IMR-90 (cell line): ENCODE measurements around the gene PNMA6F. TPM values are rescaled to one million over a fixed set of nuclear protein-coding genes. Genes with fewer than 3 reads are reported as not detected.

Source experiments
- ATAC-seq: fragments of 200-7000 bp; cut with Tn5 transposase; 2 replicates; pipeline ENCODE4 v1.9.1; 2020; ENCODE audit warnings: low read depth, mild to moderate bottlenecking, moderate library complexity
- BruUV-seq: library from RNA; stranded (reverse); fragments of 400-500 nt; replicated peaks from 2 replicates; lab custom pipeline; 2021; lab: Mats Ljungman, UMichigan
- CTCF ChIA-PET: fragments of 300-600 bp; formaldehyde crosslinking; extraction: SDS; loops from one replicate; lab custom pipeline; 2021; ENCODE audit warnings: antibody characterized with exemption; lab: Yijun Ruan, JAX
- POLR2A ChIA-PET: fragments of 300-600 bp; sonication (Branson Sonifier 250); formaldehyde crosslinking; loops from one replicate; lab custom pipeline; 2022; ENCODE audit warnings: antibody characterized with exemption; ENCODE audit not compliant: unreplicated experiment; lab: Charles Lee
- DNase-seq: peaks from one replicate; pipeline ENCODE4 v3.0.0; 2013
- H2AFZ ChIP-seq: replicated peaks from 2 replicates; pipeline ENCODE3; 2013; ENCODE audit warnings: low read length, mild to moderate bottlenecking; ENCODE audit not compliant: poor library complexity
- H2AK5ac ChIP-seq: 2 replicates; pipeline ENCODE4 v1.6.1; 2013; ENCODE audit warnings: low read depth, low read length, inconsistent platforms
- H2AK9ac ChIP-seq: replicated peaks from 2 replicates; pipeline ENCODE3; 2013; ENCODE audit warnings: mild to moderate bottlenecking, low read depth, low read length, moderate library complexity; ENCODE audit not compliant: poor library complexity
- H2BK120ac ChIP-seq: 2 replicates; pipeline ENCODE4 v1.6.1; 2013; ENCODE audit warnings: low read depth, low read length, inconsistent platforms
- H2BK15ac ChIP-seq: 3 replicates; pipeline ENCODE4 v1.6.1; 2013; ENCODE audit warnings: low read depth, low read length, inconsistent platforms
- H2BK20ac ChIP-seq: 2 replicates; pipeline ENCODE4 v1.6.1; 2013; ENCODE audit warnings: low read depth, mild to moderate bottlenecking, inconsistent platforms, low read length, moderate library complexity
- H2BK5ac ChIP-seq: 2 replicates; pipeline ENCODE4 v1.6.1; 2013; ENCODE audit warnings: mild to moderate bottlenecking, low read depth, low read length, inconsistent platforms; ENCODE audit not compliant: poor library complexity, severe bottlenecking
- H3K14ac ChIP-seq: replicated peaks from 2 replicates; pipeline ENCODE4 v1.6.1; 2013; ENCODE audit warnings: low read depth, low read length, inconsistent platforms
- H3K18ac ChIP-seq: 2 replicates; pipeline ENCODE4 v1.6.1; 2013; ENCODE audit warnings: low read depth, low read length, control low read depth
- H3K23ac ChIP-seq: 2 replicates; pipeline ENCODE4 v1.6.1; 2013; ENCODE audit warnings: low read depth, low read length, inconsistent platforms
- H3K27ac ChIP-seq: 2 replicates; pipeline ENCODE4 v1.5.1; 2013; ENCODE audit warnings: mild to moderate bottlenecking, control low read depth, low read length; ENCODE audit not compliant: insufficient read depth
- H3K27me3 ChIP-seq: 2 replicates; pipeline ENCODE4 v1.6.1; 2013; ENCODE audit warnings: low read length; ENCODE audit not compliant: control insufficient read depth, insufficient read depth
- H3K36me3 ChIP-seq: 2 replicates; pipeline ENCODE4 v1.6.1; 2013; ENCODE audit warnings: low read length, mixed read lengths; ENCODE audit not compliant: control insufficient read depth, insufficient read depth
- H3K4ac ChIP-seq: 2 replicates; pipeline ENCODE4 v1.6.1; 2013; ENCODE audit warnings: low read depth, low read length, inconsistent platforms
- H3K4me1 ChIP-seq: 2 replicates; pipeline ENCODE4 v1.6.1; 2013; ENCODE audit warnings: low read length, mixed read lengths; ENCODE audit not compliant: control insufficient read depth, insufficient read depth
- H3K4me2 ChIP-seq: 2 replicates; pipeline ENCODE4 v1.6.1; 2013; ENCODE audit warnings: low read depth, mild to moderate bottlenecking, control low read depth, low read length, moderate library complexity
- H3K4me3 ChIP-seq: 2 replicates; pipeline ENCODE4 v1.5.1; 2013; ENCODE audit warnings: low read depth, mild to moderate bottlenecking, control low read depth, low read length, moderate library complexity; ENCODE audit not compliant: insufficient read depth
- H3K56ac ChIP-seq: 2 replicates; pipeline ENCODE4 v1.6.1; 2013; ENCODE audit warnings: low read length, inconsistent platforms; ENCODE audit not compliant: insufficient read depth; ENCODE audit errors: extremely low read depth
- H3K79me1 ChIP-seq, 2 experiments: 2 replicates each; pipeline ENCODE4 v1.6.1; 2013; ENCODE audit warnings: low read length in 2 of 2, inconsistent platforms in 1 of 2, low read depth in 1 of 2
- H3K9ac ChIP-seq: 2 replicates; pipeline ENCODE4 v1.6.1; 2013; ENCODE audit warnings: low read depth, low read length, control low read depth
- H3K9me1 ChIP-seq: 2 replicates; pipeline ENCODE4 v1.6.1; 2013; ENCODE audit warnings: low read length, inconsistent platforms; ENCODE audit not compliant: insufficient read depth
- H3K9me3 ChIP-seq: 2 replicates; pipeline ENCODE4 v1.6.1; 2013; ENCODE audit warnings: low read length; ENCODE audit not compliant: control insufficient read depth, insufficient read depth
- H4K20me1 ChIP-seq: 2 replicates; pipeline ENCODE4 v1.6.1; 2013; ENCODE audit warnings: low read length, inconsistent platforms; ENCODE audit not compliant: insufficient read depth
- H4K5ac ChIP-seq: 2 replicates; pipeline ENCODE4 v1.6.1; 2013; ENCODE audit warnings: mild to moderate bottlenecking, low read depth, low read length, control low read depth
- H4K8ac ChIP-seq, 2 experiments: 2 replicates each; pipeline ENCODE4 v1.6.1; 2013; ENCODE audit warnings: low read depth in 2 of 2, low read length in 2 of 2, control low read depth in 1 of 2, inconsistent platforms in 1 of 2
- H4K91ac ChIP-seq: 2 replicates; pipeline ENCODE4 v1.6.1; 2013; ENCODE audit warnings: low read depth, low read length, inconsistent platforms; ENCODE audit not compliant: insufficient read depth
- CHD1 ChIP-seq: IDR thresholded peaks from 2 replicates; pipeline ENCODE4 v1.6.1; 2012; ENCODE audit warnings: low read depth, low read length, improper control_type of control experiment
- CTCF ChIP-seq: conservative IDR thresholded peaks from 2 replicates; pipeline ENCODE4 v1.5.1; 2012; ENCODE audit warnings: mild to moderate bottlenecking, low read depth, low read length, improper control_type of control experiment
- FOS ChIP-seq: fragments of 150-350 bp; IDR thresholded peaks from 2 replicates; pipeline ENCODE4 v1.6.1; 2016; ENCODE audit warnings: low read depth, low read length
- MAFK ChIP-seq: IDR thresholded peaks from 2 replicates; pipeline ENCODE4 v1.6.1; 2012; ENCODE audit warnings: low read depth, low read length, improper control_type of control experiment
- NFE2L2 ChIP-seq: fragments of 150-350 bp; IDR thresholded peaks from 2 replicates; pipeline ENCODE4 v1.6.1; 2016; ENCODE audit warnings: low read depth, mild to moderate bottlenecking, low read length
- POLR2A ChIP-seq: IDR thresholded peaks from 2 replicates; pipeline ENCODE4 v1.6.1; 2012; ENCODE audit warnings: mild to moderate bottlenecking, low read depth, low read length
- RAD21 ChIP-seq: IDR thresholded peaks from 2 replicates; pipeline ENCODE4 v1.6.1; 2012; ENCODE audit warnings: low read length, improper control_type of control experiment
- RCOR1 ChIP-seq: IDR thresholded peaks from 2 replicates; pipeline ENCODE4 v1.6.1; 2012; ENCODE audit warnings: mild to moderate bottlenecking, low read length, improper control_type of control experiment; ENCODE audit not compliant: insufficient replicate concordance
- RFX5 ChIP-seq: IDR thresholded peaks from 2 replicates; pipeline ENCODE4 v1.8.0; 2012; ENCODE audit warnings: low read depth, mild to moderate bottlenecking, low read length, moderate library complexity
- SMC3 ChIP-seq: fragments of 150-350 bp; IDR thresholded peaks from 2 replicates; pipeline ENCODE4 v1.6.1; 2016; ENCODE audit warnings: low read depth, mild to moderate bottlenecking, antibody characterized with exemption, low read length, moderate library complexity
- WGBS, 2 experiments: methylation state at CpG; one replicate each; pipeline versions ENCODE4 v1.1.5 to v1.1.7; 2013; ENCODE audit warnings: missing lambda C conversion rate in 2 of 2; ENCODE audit not compliant: insufficient read length in 1 of 2; ENCODE audit errors: extremely low coverage in 2 of 2; 5-methylcytosine and 5-hydroxymethylcytosine counted together
- dilution Hi-C: fragments of 300-500 bp; cut with HindIII; formaldehyde crosslinking; loops from one replicate; pipeline ENCODE4 v1.14.3; 2018; ENCODE audit warnings: low sequenced_read_pairs; ENCODE audit not compliant: unreplicated experiment
- in situ Hi-C: fragments of 300-500 bp; cut with MboI; formaldehyde crosslinking; loops from 3 replicates; pipeline ENCODE4 v1.14.3; 2019; ENCODE audit warnings: low sequenced_read_pairs, inconsistent platforms, mixed read lengths
- intact Hi-C: fragments of 100-400 bp; cut with micrococcal nuclease; formaldehyde crosslinking; loops from 2 replicates; pipeline ENCODE4 v1.10.0; 2022
- polyA plus RNA-seq, 3 experiments: library from polyadenylated mRNA; depleted of rRNA; stranded (reverse); fragments of >200 nt; gene quantifications; 2 replicates each; pipeline ENCODE4 v1.2.3, GENCODE V29; 2012; ENCODE audit warnings: low replicate concordance in 1 of 3
- total RNA-seq: library from RNA; depleted of rRNA; stranded (reverse); fragments of >200 nt; gene quantifications from 2 replicates; pipeline ENCODE4 v1.2.3, GENCODE V29; 2012

The PNMA6F gene
- total and polyA plus RNA-seq, 2 of the 4 experiments (the other 2 are of a cell fraction) = not detected

GRCh38 chrX:153310901-153311300, 10.7 kb downstream of the PNMA6F start:
- Histone ChIP-seq H2BK15ac (no peak overlapping the region), H3K23ac (no peak overlapping the region), H2AK9ac (no peak overlapping the region), H2BK5ac (no peak overlapping the region), H2AFZ (no peak overlapping the region), H3K79me1 (no peaks in the 10 kb centered on the region), H4K20me1 (no peaks in the 10 kb centered on the region), H3K9ac (no peak overlapping the region), H3K4me2 (no peak overlapping the region), H3K9me1 (no peaks in the 10 kb centered on the region), H3K56ac (no peak overlapping the region), H3K4ac (no peak overlapping the region), H2AK5ac (no peak overlapping the region), H4K8ac (no peak overlapping the region), H3K4me3 (no peak overlapping the region), H3K36me3 (no peaks in the 10 kb centered on the region), H3K14ac (no peak overlapping the region), H3K18ac (no peak overlapping the region), H3K9me3 (no peaks in the 10 kb centered on the region), H2BK120ac (no peak overlapping the region), H4K91ac (no peak overlapping the region), H3K27ac (no peak overlapping the region), H3K4me1 (no peaks in the 10 kb centered on the region), H4K5ac (no peak overlapping the region), H2BK20ac (no peak overlapping the region), H3K27me3 (peaks cover 9% of the 10 kb centered on the region)
- ATAC-seq (no peak), DNase-seq (no peak)
- no TSS peak for BruUV-seq
- POLR2A ChIA-PET = no interaction called here
- CTCF ChIA-PET = no interaction called here
- dilution Hi-C loops = no loop called here
- WGBS, 2 experiments = 43% methylated on average over 3 of the region's 9 CpGs; no CpG with 5 or more reads in 1 of the 2 experiments
- in situ Hi-C loops = no loop called here
- intact Hi-C loops = no loop called here
- TF ChIP-seq FOS (no peak), NFE2L2 (no peak), RFX5 (no peak), POLR2A (no peak), RCOR1 (no peak), MAFK (no peak), CTCF (no peak), CHD1 (no peak), RAD21 (no peak), SMC3 (no peak)
